ENCODE results near the gene FNDC8. TPM values are rescaled to one million over a fixed set of nuclear protein-coding genes. Genes with fewer than 3 reads are reported as not detected.

Gene FNDC8
- total and polyA plus RNA-seq, 2 of the 8 experiments (the other 6 are each of a cell fraction or from before 2014, with no cell fraction given): not detected

DNA sequence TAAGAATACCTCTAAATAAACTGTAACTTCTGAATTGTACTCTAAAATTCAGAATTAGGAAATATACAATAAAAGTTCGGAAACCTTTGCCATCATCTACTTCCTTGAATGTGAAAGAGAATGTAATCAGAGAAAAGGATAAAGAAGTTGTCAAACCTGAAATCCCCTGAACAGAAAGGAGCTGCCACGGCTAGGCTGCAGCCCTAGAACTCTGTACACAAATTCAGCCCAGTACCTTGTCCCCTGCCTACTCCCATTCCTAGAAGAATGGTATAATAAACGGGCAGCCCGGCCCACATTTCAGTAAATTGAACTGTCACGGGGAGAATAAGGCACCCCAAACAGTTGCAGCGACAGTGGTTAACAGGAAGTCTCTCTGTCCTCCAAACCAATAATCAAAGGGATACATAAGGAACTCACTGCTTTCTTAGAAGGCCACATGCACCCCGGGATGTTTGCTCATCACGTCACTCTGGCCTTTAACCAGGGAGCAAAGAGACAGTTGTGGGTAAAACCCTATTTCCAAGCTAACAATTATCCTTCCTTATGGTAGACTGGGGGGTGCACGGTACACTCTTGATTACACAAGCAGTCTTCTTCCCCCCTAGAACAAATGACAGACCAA, 33.6 kb upstream of the FNDC8 start (continued):
- TF ChIP-seq SAP30 (IDR thresholded peaks at IDR 0.05; ENCODE audit: insufficient read depth, insufficient replicate concordance, low read length) (no peak), EZH2 (IDR thresholded peaks at IDR 0.05; ENCODE audit: low read depth, low read length, severe bottlenecking) (no peak), ASH2L (IDR thresholded peaks at IDR 0.05; ENCODE audit: low read length) (no peak), RAD21 (IDR thresholded peaks at IDR 0.05 in 1 of 2, conservative IDR thresholded peaks at IDR 0.05 in 1 of 2; ENCODE audit: low read depth in 2 of 2, low read length in 2 of 2) (no peak), NRF1 (IDR thresholded peaks at IDR 0.05; ENCODE audit: low read depth, low read length) (no peak)
